Fibroblast of skin of left biceps (primary cell): Measurements from ENCODE around the gene TEX12.

Experiments
- DNase-seq, 2 experiments: peaks; one replicate each; pipeline ENCODE4 v3.0.0-alpha.2; 2013; ENCODE audit warnings: low read depth in 2 of 2

TEX12 gene

DNA sequence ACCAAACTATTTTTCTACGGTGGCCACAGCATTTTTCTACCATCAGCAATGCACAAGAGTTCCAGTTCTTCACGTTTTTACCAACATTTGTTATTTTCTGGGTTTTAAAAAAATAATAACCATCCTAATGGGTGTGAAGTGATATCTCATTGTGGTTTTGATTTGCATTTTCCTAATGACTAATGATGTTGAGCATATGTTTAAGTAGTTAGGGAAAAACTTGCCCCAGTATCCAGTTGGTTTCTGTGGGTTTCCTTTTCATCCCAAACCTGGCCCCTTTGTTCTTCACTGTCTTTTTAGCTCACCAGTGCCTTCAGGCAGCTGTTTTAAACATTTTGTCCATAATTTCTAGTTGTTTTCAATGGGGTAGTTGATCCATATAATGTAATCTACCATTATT, 44.4 kb downstream of the TEX12 start:
- no peak for DNase-seq

DNA sequence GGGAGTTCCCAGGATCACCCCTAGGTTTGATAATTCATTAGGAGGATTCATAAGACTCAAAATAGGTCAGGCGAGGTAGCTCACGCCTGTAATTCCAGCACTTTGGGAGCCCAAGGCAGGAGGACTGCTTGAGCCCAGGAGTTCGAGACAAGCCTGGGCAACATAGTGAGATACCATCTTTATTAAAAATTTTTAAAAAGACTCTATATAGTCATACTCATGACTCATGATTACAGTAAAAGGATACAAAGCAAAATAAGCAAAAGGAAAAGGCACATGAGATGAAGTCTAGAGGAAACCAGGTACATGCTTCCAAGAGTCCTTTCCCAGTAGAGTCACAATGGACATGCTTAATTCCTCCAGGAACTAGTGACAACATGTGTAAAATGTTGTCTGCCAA, 45.1 kb downstream of the TEX12 start:
- DNase-seq, result no peak

DNA sequence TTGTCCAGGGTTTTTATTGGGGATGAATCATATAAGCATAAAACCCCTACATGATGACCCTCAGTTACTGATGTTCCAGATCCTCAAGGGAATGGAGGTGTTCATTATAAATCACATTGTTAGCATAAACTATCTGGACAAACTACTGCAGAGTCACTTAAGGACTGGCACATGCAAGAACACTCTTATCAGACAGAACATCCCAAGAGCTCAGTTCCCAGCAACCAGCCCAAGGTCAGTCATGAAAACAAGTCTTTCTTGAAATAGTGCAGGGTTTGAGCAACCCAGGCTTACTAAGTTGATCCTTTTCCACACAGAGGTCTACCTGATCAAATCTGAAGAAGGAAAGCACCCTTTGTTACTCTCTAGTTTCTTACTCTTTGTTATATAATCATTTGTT, 45.5 kb downstream of the TEX12 start:
- no peak for DNase-seq

DNA sequence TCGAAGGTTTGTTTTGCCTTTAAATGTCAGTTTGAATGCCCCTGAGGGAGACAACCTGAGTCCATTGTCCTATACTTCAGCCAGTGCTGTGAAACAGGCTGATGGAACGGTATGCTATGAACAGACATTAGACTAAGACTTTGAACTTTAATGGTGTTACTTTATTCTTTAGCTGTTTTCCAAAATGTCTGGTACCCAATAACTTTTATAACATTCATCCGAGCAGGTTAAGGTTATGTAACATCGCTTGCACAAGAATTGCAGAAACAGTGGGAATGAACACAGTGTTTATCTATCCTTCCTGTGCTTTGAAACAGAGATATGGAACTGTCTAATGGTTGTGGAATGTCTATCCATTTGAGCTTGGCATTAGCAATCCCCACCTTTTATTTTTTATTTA, 46.6 kb downstream of the TEX12 start:
- DNase-seq, result no peak

DNA sequence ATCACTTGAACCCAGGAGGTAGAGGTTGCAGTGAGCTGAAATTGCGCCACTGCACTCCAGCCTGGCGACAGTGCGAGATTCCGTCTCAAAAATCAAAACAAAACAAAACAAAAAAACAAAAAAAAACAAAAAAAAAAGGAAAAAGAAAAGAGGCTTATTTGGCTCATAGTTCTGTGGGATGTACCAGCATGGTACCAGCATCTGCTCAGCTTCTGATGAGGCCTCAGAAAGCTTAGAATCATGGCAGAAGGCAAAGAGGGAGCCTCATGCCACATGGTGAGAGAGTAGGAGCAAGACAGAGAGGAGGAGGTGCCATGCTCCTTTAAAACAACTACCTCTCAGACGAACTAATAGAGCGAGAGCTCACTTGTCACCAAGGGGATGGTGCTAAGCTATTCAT, 48.4 kb downstream of the TEX12 start:
- no peak for DNase-seq

DNA sequence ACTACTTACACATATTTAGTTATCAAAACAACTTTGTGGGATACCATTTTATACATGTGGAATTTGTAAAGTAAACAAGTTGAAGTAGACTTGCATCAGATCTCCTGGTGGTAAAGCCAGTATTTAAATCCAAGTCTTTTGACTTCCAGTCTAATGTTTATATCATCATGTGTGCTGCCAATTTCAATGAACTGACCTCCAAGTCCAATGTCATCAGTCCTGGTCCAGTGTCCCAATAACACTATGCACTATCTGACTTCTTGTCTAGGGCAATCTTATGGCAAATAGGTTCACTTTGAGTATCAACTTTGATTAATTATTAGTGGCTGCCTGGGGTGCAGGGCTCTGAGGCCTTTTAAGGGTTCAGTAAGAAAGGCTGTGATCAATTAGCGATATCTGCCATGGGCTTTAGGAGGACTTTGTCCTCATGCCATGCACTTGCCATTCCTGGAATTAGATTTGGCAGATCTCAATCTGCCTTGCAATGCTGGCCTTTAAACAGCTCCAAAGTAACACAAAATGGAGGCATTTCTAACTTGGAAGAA, 49.5 kb downstream of the TEX12 start:
- DNase-seq, result no peak

DNA sequence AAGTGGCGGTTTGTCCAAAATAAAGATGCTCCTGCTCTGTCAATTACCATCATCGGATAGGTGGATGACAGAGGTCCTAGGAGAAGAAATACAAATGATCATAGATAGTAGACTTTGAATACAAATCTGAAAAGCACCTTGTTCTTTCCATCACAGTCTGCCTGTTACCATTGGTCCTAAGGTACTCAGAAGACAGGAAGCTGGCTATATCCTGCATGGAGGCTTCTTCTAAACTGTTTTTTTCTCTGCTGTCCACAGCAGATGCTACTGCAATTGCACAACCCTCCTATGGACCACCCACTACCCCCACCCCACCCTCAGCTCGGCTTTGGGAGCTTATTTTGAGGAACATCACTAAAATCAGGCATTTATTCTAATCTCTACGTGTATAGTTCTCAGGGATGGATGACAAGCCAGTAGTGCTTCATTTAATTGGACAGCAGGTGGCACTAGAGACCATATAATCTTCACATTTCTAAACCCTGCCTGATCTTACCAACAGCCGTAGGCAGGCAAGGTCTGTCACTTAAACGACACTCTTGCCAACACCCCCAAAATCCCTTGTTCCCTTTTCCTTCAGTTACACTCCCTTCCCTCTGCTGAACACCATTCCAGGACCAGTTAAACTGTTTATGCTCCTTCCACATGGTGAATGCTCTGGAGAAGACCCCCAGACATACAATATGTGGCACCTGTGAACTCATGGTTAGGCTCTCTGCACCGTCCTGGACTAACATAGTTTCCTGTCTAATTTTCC, 52.5 kb downstream of the TEX12 start:
- peak in 1 of 2 experiments; percentile 36 for DNase-seq

DNA sequence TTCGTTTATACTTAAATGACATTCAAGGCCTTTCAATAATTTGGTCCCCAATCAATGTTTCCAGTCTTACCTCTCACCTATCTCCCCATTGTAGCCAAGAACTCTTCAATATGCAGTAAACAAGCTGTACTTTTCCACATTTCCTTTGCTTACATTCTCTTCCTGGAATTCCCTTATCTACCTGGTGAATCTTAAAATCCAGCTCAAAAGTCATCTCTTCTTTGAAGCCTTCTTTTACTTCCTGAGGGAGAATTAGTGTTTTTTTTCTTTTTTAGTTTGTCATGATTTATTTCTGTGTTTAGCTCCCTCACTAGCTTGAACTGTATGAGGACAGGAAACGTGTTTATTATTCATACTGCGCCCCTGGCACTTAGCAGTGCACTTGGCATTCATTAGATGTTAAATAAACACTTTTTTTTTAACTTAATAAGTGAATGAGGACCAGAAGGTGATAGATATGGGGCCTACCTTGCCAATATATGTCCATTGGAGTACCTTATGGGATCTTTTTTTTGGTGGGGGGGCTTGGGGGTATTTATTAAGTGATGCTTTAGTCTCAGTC, 54.2 kb downstream of the TEX12 start:
- DNase-seq, result no peak
